Fibroblast of mammary gland (primary cell): ENCODE measurements around the gene RELA.
"Not testable (repeated sequence)": the region's sequence is repeated elsewhere in the genome, so short reads cannot be mapped to it uniquely, and the experiment has no call there.

ENCODE experiments used
- DNase-seq: peaks from one replicate; pipeline ENCODE4 v3.0.0-alpha.2; 2010; ENCODE audit warnings: low read depth
- H3K4me3 ChIP-seq: 2 replicates; pipeline ENCODE4 v1.5.1; 2011; ENCODE audit warnings: low read depth, mild to moderate bottlenecking, low read length, moderate library complexity; ENCODE audit not compliant: control insufficient read depth
- CTCF ChIP-seq: conservative IDR thresholded peaks from 2 replicates; pipeline ENCODE4 v1.5.1; 2011; ENCODE audit warnings: low read depth, low read length, inconsistent platforms; ENCODE audit not compliant: control insufficient read depth, insufficient read depth

RELA gene

GRCh38 chr11:65641297-65642013 lies 21.3 kb downstream of the RELA start:
- no peak for DNase-seq
- no peak for TF ChIP-seq CTCF
- no peak overlapping the region for H3K4me3 ChIP-seq

GRCh38 chr11:65640483-65641296 lies 22.0 kb downstream of the RELA start:
- H3K4me3 ChIP-seq = no peak overlapping the region
- no peak for TF ChIP-seq CTCF
- DNase-seq = no peak

- DNase-seq = no peak
- no peak for TF ChIP-seq CTCF
- no peak overlapping the region for H3K4me3 ChIP-seq
Observed at GRCh38 chr11:65639623-65640482, 22.9 kb downstream of the RELA start.

GRCh38 chr11:65639228-65639597 lies 23.5 kb downstream of the RELA start:
- DNase-seq, H3K4me3 ChIP-seq: not testable (repeated sequence)

GRCh38 chr11:65637794-65638419 lies 24.8 kb downstream of the RELA start, which contains the start of gene SIPA1:
Gene SIPA1 (plus strand): TSS chr11:65638101. CDS start chr11:65640922, 2,821 bp downstream.
- DNase-seq = peak; percentile 90
- peak within 1 kb of the TSS; percentile 72 for H3K4me3 ChIP-seq
- peak; percentile 42 for TF ChIP-seq CTCF

- no peak overlapping the region for H3K4me3 ChIP-seq
- TF ChIP-seq CTCF = no peak
- no peak for DNase-seq
Observed at GRCh38 chr11:65637032-65637557, 25.6 kb downstream of the RELA start.
